HG02759 (cell line): ENCODE results near the gene MRTFA.
"Not testable (repeated sequence)": the region's sequence is repeated elsewhere in the genome, so short reads cannot be mapped to it uniquely, and the experiment has no call there.

Experiments used
- ATAC-seq: cut with Tn5 transposase; IDR thresholded peaks from one replicate; pipeline ENCODE4 v1.9.1; 2021; ENCODE audit warnings: mild to moderate bottlenecking, moderate library complexity; ENCODE audit not compliant: unreplicated experiment

Gene MRTFA

GRCh38 chr22:40660730-40661129, 24.2 kb upstream of the MRTFA start:
- ATAC-seq: no peak

- ATAC-seq: no peak
These were observed 22.6 kb upstream of the MRTFA start for GRCh38 chr22:40659166-40659565.

- not testable (repeated sequence) for ATAC-seq
These were observed 20.1 kb upstream of the MRTFA start for GRCh38 chr22:40656651-40657050.

- not testable (repeated sequence) for ATAC-seq
These were observed 19.4 kb upstream of the MRTFA start for GRCh38 chr22:40655941-40656340.

- ATAC-seq: no peak
These were observed 18.1 kb upstream of the MRTFA start for GRCh38 chr22:40654522-40655167.

- ATAC-seq: no peak
These were observed 16.8 kb upstream of the MRTFA start for GRCh38 chr22:40653361-40653760.

GRCh38 chr22:40651563-40652501, 15.3 kb upstream of the MRTFA start:
- peak; percentile 57 for ATAC-seq

GRCh38 chr22:40651057-40651456, 14.5 kb upstream of the MRTFA start:
- no peak for ATAC-seq

GRCh38 chr22:40648386-40648785, 11.9 kb upstream of the MRTFA start:
- no peak for ATAC-seq

GRCh38 chr22:40645579-40646197, 9.2 kb upstream of the MRTFA start:
- ATAC-seq: no peak

- no peak for ATAC-seq
These were observed 5.8 kb upstream of the MRTFA start for GRCh38 chr22:40642316-40642715.

- ATAC-seq: no peak
These were observed 4.8 kb upstream of the MRTFA start for GRCh38 chr22:40641269-40641668.

GRCh38 chr22:40638261-40638660, 1.7 kb upstream of the MRTFA start:
- ATAC-seq: no peak

GRCh38 chr22:40637183-40638150, 948 bp upstream of the MRTFA start:
- peak; percentile 2 for ATAC-seq

GRCh38 chr22:40635940-40636379, 559 bp downstream of the MRTFA start:
- ATAC-seq: peak; percentile 22

- no peak for ATAC-seq
These were observed 1.2 kb downstream of the MRTFA start for GRCh38 chr22:40635043-40635939.

GRCh38 chr22:40634119-40634903, 2.2 kb downstream of the MRTFA start:
- ATAC-seq: no peak

GRCh38 chr22:40633036-40633435, 3.5 kb downstream of the MRTFA start:
- ATAC-seq: no peak

GRCh38 chr22:40631925-40632324, 4.6 kb downstream of the MRTFA start:
- ATAC-seq: no peak
